ENCODE data around the gene ARHGEF28. TPM values are rescaled to one million over a fixed set of nuclear protein-coding genes. Genes with fewer than 3 reads are reported as not detected.

The ARHGEF28 gene
- total RNA-seq, 1 experiment from 2014 or later = 0.57 TPM

- no peak overlapping the region for H3K27ac ChIP-seq (ENCODE audit: insufficient read length, low read depth, low read length)
- TF ChIP-seq CTCF (conservative IDR thresholded peaks at IDR 0.05) = no peak
- no peaks in the 10 kb centered on the region for H3K36me3 Mint-ChIP-seq (ENCODE audit: insufficient read depth in 1 of 3, low read depth in 3 of 3)
Observed at GRCh38 chr5:73666891-73667290, 40.9 kb downstream of the ARHGEF28 start.

More at GRCh38 chr5:73666891-73667290, 40.9 kb downstream of the ARHGEF28 start:
- Histone ChIP-seq H3K23me2 (ENCODE audit: insufficient read length, low read depth, low read length, poor library complexity, severe bottlenecking) (no peaks in the 10 kb centered on the region), H3K4me1 (ENCODE audit: insufficient read depth, low read length) (no peaks in the 10 kb centered on the region), H2BK12ac (ENCODE audit: insufficient read length, low read depth, low read length) (no peak overlapping the region), H3K4ac (ENCODE audit: low read depth, low read length) (no peak overlapping the region), H2BK15ac (ENCODE audit: low read depth, low read length) (no peak overlapping the region), H3K9ac (ENCODE audit: extremely low read depth, insufficient read length, low read length) (no peak overlapping the region), H3K27me3 (ENCODE audit: insufficient read depth, low read length) (no peaks in the 10 kb centered on the region), H2BK120ac (ENCODE audit: low read depth, low read length, poor library complexity, severe bottlenecking) (no peak overlapping the region), H3K18ac (ENCODE audit: insufficient read length, low read depth, low read length) (no peak overlapping the region), H3K14ac (ENCODE audit: insufficient read depth, low read length) (no peak overlapping the region), H4K5ac (ENCODE audit: insufficient read length, low read depth, low read length) (no peak overlapping the region), H4K20me1 (ENCODE audit: control insufficient read depth, insufficient read depth, insufficient read length) (no peaks in the 10 kb centered on the region), H2AFZ (ENCODE audit: low read length) (no peak overlapping the region), H2AK5ac (ENCODE audit: insufficient read length, low read length) (no peak overlapping the region), H3K79me1 (ENCODE audit: insufficient read depth, low read depth, low read length, poor library complexity, severe bottlenecking) (no peaks in the 10 kb centered on the region), H3K9me3 (ENCODE audit: control insufficient read depth, low read depth, low read length) (no peaks in the 10 kb centered on the region), H4K91ac (ENCODE audit: insufficient read length, low read depth, low read length) (no peak overlapping the region), H4K8ac (replicated peaks; ENCODE audit: insufficient read length, low read depth, low read length) (no peak overlapping the region), H3K56ac (ENCODE audit: insufficient read length, low read depth, low read length) (no peak overlapping the region), H2BK5ac (ENCODE audit: insufficient read length, low read length) (no peak overlapping the region), H3T11ph (ENCODE audit: low read length) (no peak overlapping the region), H3K23ac (ENCODE audit: insufficient read length, low read depth, low read length) (no peak overlapping the region), H3K4me2 (ENCODE audit: insufficient read depth, insufficient read length, low read length) (no peak overlapping the region), H2BK20ac (ENCODE audit: low read depth, low read length, poor library complexity, severe bottlenecking) (no peak overlapping the region), H3K79me2 (ENCODE audit: insufficient read depth, low read length) (no peaks in the 10 kb centered on the region)
- H3K27me3 Mint-ChIP-seq (ENCODE audit: low read depth) = no peaks in the 10 kb centered on the region
- H3K9me3 Mint-ChIP-seq = no peaks in the 10 kb centered on the region
- no CpG with 5 or more reads among the region's 4 CpGs for WGBS (ENCODE audit: extremely low coverage, insufficient read length, low lambda C conversion rate)
- DNase-seq = no peak
- H3K4me1 Mint-ChIP-seq = peaks cover 6% of the 10 kb centered on the region in 2 experiments; a peak in 3 of 4 replicates
- no peak overlapping the region for H3K4me3 Mint-ChIP-seq
- no peak overlapping the region; a peak in 2 of 7 replicates for H3K27ac Mint-ChIP-seq
